OCI-LY3 (cell line): ENCODE results near the gene SAMD4B.

Experiments used
- CTCF ChIP-seq: fragments of 200-600, 300-600 bp; sonication (generic); IDR thresholded peaks from 2 replicates; pipeline ENCODE4 v1.5.1; 2014; ENCODE audit warnings: antibody characterized with exemption, low read length, low read depth
- EZH2phosphoT487 ChIP-seq: fragments of 200-600 bp; shearing (Covaris generic); IDR thresholded peaks from 2 replicates; pipeline ENCODE4 v1.6.1; 2018; ENCODE audit warnings: antibody characterized with exemption, mixed run types, low read depth

- TF ChIP-seq CTCF (no peak), EZH2phosphoT487 (no peak)
Observed at GRCh38 chr19:39430675-39431593, 88.7 kb downstream of the SAMD4B start.
